Bronchial epithelial cell (primary cell): ENCODE results near the gene CHN2. TPM values are rescaled to one million over a fixed set of nuclear protein-coding genes. Genes with fewer than 3 reads are reported as not detected.

Experiments used
- DNase-seq: peaks from one replicate; pipeline ENCODE4 v3.0.0-alpha.2; 2010; ENCODE audit warnings: low read depth
- FAIRE-seq: peaks from 2 replicates; lab custom pipeline; 2011; peaks lifted over from hg19 to GRCh38; lab: Jason Lieb, UNC
- H3K27me3 ChIP-seq: 2 replicates; pipeline ENCODE4 v1.5.1; 2011; ENCODE audit warnings: low read length; ENCODE audit not compliant: control insufficient read depth, insufficient read depth
- H3K36me3 ChIP-seq: 2 replicates; pipeline ENCODE4 v1.5.1; 2011; ENCODE audit warnings: low read length; ENCODE audit not compliant: control insufficient read depth, insufficient read depth
- H3K4me3 ChIP-seq: 2 replicates; pipeline ENCODE4 v1.5.1; 2011; ENCODE audit warnings: mild to moderate bottlenecking, low read depth, low read length, control low read depth
- total RNA-seq: library from RNA; depleted of rRNA; stranded (reverse); fragments of >200 nt; gene quantifications from 2 replicates; pipeline ENCODE4 v1.2.1, GENCODE V29; 2014
- TF ChIP-seq, protein P1 (sequence below): IDR thresholded peaks from 2 replicates; pipeline ENCODE4 v1.5.1; 2011; ENCODE audit warnings: mild to moderate bottlenecking, moderate library complexity, low read length, control low read depth, inconsistent platforms; ENCODE audit not compliant: insufficient read depth, severe bottlenecking

Gene CHN2
- total RNA-seq, 1 donor from 2014 or later: 0.53 TPM

DNA sequence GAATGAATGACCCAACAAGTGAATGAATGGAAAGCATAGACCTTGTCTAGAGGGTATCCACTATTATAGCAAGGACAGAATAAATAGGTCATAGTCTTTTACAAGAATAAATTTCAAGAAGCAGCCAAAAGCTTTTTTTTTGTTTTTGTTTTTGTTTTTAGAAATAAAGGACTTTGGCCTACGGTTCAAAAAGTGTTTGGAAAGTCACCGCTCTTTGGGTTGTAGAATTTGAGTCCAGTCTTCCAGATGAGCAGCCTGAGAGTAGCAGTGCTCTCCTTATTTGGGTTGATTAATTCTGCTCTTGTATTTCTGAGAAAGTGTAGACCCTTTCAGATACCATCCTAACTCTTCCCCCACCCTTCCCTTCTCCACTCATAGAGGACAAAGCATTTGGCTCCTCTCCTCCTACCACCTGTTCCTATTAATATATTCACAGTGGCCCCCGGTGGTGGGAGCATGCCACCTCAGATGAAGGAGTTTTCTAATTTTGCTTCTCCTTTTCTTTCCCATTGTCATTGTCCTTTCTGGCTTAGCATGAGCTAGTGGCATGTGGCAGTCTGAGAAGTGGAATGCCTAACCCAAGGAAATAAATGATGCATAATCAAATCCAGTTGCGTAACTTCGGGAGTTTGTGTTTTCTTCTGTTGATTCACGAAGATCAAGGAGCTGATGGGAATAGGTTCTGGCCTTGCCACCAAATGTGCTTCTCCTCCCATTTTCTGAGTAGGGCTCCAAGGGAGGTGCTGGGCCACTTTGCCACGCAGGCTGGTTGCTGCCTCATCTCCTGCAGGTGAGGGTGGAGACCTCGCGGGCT, 114.7 kb downstream of the CHN2 start:
- H3K27me3 ChIP-seq: no peaks in the 10 kb centered on the region
- DNase-seq (no peak), FAIRE-seq (no peak)
- H3K36me3 ChIP-seq: no peaks in the 10 kb centered on the region
- TF ChIP-seq, protein P1, sequence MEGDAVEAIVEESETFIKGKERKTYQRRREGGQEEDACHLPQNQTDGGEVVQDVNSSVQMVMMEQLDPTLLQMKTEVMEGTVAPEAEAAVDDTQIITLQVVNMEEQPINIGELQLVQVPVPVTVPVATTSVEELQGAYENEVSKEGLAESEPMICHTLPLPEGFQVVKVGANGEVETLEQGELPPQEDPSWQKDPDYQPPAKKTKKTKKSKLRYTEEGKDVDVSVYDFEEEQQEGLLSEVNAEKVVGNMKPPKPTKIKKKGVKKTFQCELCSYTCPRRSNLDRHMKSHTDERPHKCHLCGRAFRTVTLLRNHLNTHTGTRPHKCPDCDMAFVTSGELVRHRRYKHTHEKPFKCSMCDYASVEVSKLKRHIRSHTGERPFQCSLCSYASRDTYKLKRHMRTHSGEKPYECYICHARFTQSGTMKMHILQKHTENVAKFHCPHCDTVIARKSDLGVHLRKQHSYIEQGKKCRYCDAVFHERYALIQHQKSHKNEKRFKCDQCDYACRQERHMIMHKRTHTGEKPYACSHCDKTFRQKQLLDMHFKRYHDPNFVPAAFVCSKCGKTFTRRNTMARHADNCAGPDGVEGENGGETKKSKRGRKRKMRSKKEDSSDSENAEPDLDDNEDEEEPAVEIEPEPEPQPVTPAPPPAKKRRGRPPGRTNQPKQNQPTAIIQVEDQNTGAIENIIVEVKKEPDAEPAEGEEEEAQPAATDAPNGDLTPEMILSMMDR: peak; percentile 13
- H3K4me3 ChIP-seq: no peak overlapping the region

DNA sequence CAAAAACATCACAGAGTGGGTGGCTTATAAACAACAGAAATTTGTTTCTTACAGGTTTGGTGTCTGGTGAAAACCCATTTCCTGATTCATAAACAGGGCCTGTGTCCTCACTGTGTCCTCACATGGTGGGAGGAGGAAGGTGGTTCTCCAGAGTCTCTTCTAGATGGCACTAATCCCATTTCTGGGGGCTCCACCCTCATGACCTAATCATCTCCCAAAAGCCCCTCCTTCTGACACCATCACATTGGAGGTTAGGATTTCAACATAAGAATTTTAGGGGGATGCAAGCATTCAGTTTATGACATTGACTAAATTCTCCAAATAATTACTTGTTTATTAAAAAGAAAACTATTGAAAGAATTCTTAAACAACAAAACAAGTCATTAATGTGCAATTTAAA, 116.0 kb downstream of the CHN2 start:
- H3K27me3 ChIP-seq: no peaks in the 10 kb centered on the region
- no peak for DNase-seq
- TF ChIP-seq, protein P1: no peak
- no peaks in the 10 kb centered on the region for H3K36me3 ChIP-seq
- FAIRE-seq: no peak
- H3K4me3 ChIP-seq: no peak overlapping the region

- no peak for FAIRE-seq
- H3K36me3 ChIP-seq: no peaks in the 10 kb centered on the region
- H3K27me3 ChIP-seq: peaks cover 2% of the 10 kb centered on the region
- no peak overlapping the region for H3K4me3 ChIP-seq
- TF ChIP-seq, protein P1: no peak
- no peak for DNase-seq
Measured at GRCh38 chr7:29311314-29311713, 116.7 kb downstream of the CHN2 start.

DNA sequence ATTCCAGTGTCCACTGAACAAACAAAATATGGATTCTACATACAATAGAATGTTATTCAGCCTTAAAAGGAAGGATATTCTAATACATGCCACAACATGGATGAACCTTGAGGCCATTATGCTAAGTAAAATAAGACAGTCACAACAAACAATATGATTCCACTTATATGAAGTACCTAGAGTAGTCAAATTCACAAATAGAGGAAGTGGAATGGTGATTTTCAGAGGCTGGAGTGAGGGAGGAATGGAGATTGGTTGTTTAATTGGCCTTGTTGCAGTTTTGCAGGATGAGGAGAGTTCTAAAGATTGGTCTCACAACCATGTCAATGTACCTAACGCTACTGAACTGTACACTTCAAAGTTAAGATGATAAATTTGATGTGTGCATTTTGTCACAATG, 119.6 kb downstream of the CHN2 start:
- H3K27me3 ChIP-seq: peaks cover 2% of the 10 kb centered on the region
- FAIRE-seq (no peak), DNase-seq (no peak)
- H3K36me3 ChIP-seq: no peaks in the 10 kb centered on the region
- TF ChIP-seq, protein P1: no peak
- no peak overlapping the region for H3K4me3 ChIP-seq

GRCh38 chr7:29315122-29315891, 120.7 kb downstream of the CHN2 start:
- FAIRE-seq (no peak), DNase-seq (no peak)
- Histone ChIP-seq H3K27me3 (peaks cover 2% of the 10 kb centered on the region), H3K36me3 (no peaks in the 10 kb centered on the region), H3K4me3 (no peak overlapping the region)
- TF ChIP-seq, protein P1: no peak
